ENCODE measurements around the gene LYPD5.
"Not testable (repeated sequence)": the region's sequence is repeated elsewhere in the genome, so short reads cannot be mapped to it uniquely, and the experiment has no call there.

The LYPD5 gene

DNA sequence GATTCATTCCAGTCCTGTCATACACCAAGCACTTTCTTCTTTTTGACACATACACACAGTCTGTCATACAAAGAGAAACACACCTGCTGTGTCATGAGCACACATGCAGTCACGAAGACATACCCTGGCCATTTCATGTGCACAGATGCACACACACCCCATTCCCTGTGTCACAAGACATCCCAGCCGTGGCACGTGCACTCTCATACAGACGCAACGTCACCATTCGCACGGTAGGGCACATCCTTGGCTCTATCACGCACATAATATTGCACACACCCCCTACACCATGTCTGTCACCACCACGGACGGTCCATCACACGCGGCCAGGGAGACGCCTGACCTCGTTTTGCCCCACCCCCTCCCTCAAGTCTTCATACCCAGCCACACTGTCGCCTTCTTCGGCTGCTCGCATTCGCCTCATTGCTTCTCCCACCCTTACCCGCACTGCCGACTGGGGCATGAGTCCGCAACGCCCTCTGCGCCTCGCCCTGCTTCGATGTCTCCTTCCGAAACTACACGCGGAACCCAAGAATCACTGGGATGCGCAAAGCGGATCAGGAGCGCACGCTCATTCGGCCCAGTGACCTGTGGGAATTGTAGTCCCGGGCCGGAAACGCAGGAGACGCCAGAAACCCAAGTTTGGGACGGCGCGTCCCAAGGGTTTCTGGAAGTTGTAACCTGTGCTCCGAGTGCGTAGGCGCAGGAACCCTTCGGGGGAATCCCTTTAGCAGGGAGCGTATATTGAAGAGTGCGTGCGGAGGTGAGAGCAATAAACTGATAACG lies 18.0 kb upstream of the LYPD5 start:
- TF ChIP-seq, protein P1, sequence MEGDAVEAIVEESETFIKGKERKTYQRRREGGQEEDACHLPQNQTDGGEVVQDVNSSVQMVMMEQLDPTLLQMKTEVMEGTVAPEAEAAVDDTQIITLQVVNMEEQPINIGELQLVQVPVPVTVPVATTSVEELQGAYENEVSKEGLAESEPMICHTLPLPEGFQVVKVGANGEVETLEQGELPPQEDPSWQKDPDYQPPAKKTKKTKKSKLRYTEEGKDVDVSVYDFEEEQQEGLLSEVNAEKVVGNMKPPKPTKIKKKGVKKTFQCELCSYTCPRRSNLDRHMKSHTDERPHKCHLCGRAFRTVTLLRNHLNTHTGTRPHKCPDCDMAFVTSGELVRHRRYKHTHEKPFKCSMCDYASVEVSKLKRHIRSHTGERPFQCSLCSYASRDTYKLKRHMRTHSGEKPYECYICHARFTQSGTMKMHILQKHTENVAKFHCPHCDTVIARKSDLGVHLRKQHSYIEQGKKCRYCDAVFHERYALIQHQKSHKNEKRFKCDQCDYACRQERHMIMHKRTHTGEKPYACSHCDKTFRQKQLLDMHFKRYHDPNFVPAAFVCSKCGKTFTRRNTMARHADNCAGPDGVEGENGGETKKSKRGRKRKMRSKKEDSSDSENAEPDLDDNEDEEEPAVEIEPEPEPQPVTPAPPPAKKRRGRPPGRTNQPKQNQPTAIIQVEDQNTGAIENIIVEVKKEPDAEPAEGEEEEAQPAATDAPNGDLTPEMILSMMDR (IDR thresholded peaks at IDR 0.05; ENCODE audit: borderline replicate concordance, extremely low read depth, low read length, poor library complexity, severe bottlenecking): no peak
- no peak for TF ChIP-seq EZH2 (IDR thresholded peaks at IDR 0.05; ENCODE audit: borderline replicate concordance, low read depth, low read length, severe bottlenecking)
- no peak overlapping the region for H3K9ac ChIP-seq (ENCODE audit: low read depth, low read length)
- H3K4me3 ChIP-seq (ENCODE audit: low read depth in 1 of 2, low read length in 2 of 2): no peak overlapping the region
- no peak overlapping the region for H3K4me2 ChIP-seq (ENCODE audit: insufficient read depth, low read length)
- no peaks in the 10 kb centered on the region for H3K4me1 ChIP-seq (ENCODE audit: insufficient read depth, low read length)
- no peak overlapping the region for H2AFZ ChIP-seq (ENCODE audit: low read depth, low read length)
- H3K27me3 ChIP-seq (ENCODE audit: insufficient read depth, low read length, poor library complexity): no peaks in the 10 kb centered on the region
- no peak overlapping the region for H3K27ac ChIP-seq (ENCODE audit: low read length)
- H3K79me2 ChIP-seq (ENCODE audit: insufficient read depth, low read length): no peaks in the 10 kb centered on the region
- H3K9me3 ChIP-seq (ENCODE audit: insufficient read depth, low read length, severe bottlenecking): no peaks in the 10 kb centered on the region
- no peaks in the 10 kb centered on the region for H3K36me3 ChIP-seq (ENCODE audit: insufficient read depth, low read length)
- ATAC-seq (ENCODE audit: insufficient read depth, low read depth) (no peak), DNase-seq (no peak)
- H4K20me1 ChIP-seq (ENCODE audit: insufficient read depth, low read length): no peaks in the 10 kb centered on the region

DNA sequence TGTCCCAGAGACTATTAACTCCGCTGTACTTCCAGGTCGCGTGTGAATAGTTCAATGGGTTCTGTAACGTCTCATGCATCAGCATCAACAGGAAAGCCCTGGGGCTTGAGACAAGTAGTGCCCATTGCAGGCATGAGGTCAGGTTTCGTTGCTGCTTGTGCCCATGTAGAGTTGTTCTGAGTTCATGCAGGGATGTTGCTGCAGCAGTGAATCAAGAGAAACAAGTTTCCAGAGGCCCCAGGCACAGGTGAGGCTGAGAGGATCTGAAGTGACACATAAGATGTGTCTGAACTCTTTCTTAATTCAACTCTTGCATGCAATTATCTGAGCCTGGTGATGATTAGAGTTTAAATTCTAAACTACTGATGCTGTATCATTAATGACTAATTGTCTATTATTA lies 16.3 kb upstream of the LYPD5 start:
- H3K36me3 ChIP-seq (ENCODE audit: insufficient read depth, low read length): no peaks in the 10 kb centered on the region
- DNase-seq: no peak

DNA sequence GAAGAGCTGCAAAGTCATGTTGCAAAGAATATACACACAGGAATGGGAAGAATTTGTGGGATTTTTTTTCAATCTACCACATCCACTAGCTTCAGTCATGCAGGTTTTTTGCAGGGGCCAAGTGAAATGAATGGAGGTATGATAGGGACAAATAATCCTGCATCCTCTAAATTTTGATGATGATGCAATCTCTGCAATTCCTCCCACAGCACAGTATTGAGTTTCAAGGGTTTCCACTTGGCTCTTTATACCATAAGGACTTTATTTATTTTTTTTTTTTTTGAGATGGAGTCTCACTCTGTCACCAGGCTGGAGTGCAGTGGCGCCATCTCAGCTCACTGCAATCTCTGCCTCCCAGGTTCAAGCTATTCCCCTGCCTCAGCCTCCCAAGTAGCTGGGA lies 15.2 kb upstream of the LYPD5 start:
- not testable (repeated sequence) for H3K9me3 ChIP-seq (ENCODE audit: insufficient read depth, low read length, severe bottlenecking); ATAC-seq (ENCODE audit: insufficient read depth, low read depth); H3K27me3 ChIP-seq (ENCODE audit: insufficient read depth, low read length, poor library complexity); H3K79me2 ChIP-seq (ENCODE audit: insufficient read depth, low read length); H3K9ac ChIP-seq (ENCODE audit: low read depth, low read length); H3K4me2 ChIP-seq (ENCODE audit: insufficient read depth, low read length); DNase-seq; H3K4me1 ChIP-seq (ENCODE audit: insufficient read depth, low read length); H4K20me1 ChIP-seq (ENCODE audit: insufficient read depth, low read length); H3K27ac ChIP-seq (ENCODE audit: low read length); H3K36me3 ChIP-seq (ENCODE audit: insufficient read depth, low read length); H2AFZ ChIP-seq (ENCODE audit: low read depth, low read length); H3K4me3 ChIP-seq (ENCODE audit: low read depth in 1 of 2, low read length in 2 of 2)

More for the DNA sequence above, 16.3 kb upstream of the LYPD5 start:
- Histone ChIP-seq H3K27ac (ENCODE audit: low read length) (no peak overlapping the region), H4K20me1 (ENCODE audit: insufficient read depth, low read length) (no peaks in the 10 kb centered on the region), H3K9me3 (ENCODE audit: insufficient read depth, low read length, severe bottlenecking) (no peaks in the 10 kb centered on the region), H3K79me2 (ENCODE audit: insufficient read depth, low read length) (no peaks in the 10 kb centered on the region), H3K4me2 (ENCODE audit: insufficient read depth, low read length) (no peak overlapping the region), H2AFZ (ENCODE audit: low read depth, low read length) (no peak overlapping the region), H3K4me1 (ENCODE audit: insufficient read depth, low read length) (no peaks in the 10 kb centered on the region), H3K27me3 (ENCODE audit: insufficient read depth, low read length, poor library complexity) (no peaks in the 10 kb centered on the region), H3K4me3 (ENCODE audit: low read depth in 1 of 2, low read length in 2 of 2) (no peak overlapping the region), H3K9ac (ENCODE audit: low read depth, low read length) (no peak overlapping the region)
- TF ChIP-seq, protein P1 (IDR thresholded peaks at IDR 0.05; ENCODE audit: borderline replicate concordance, extremely low read depth, low read length, poor library complexity, severe bottlenecking): no peak
- TF ChIP-seq EZH2 (IDR thresholded peaks at IDR 0.05; ENCODE audit: borderline replicate concordance, low read depth, low read length, severe bottlenecking): no peak
- ATAC-seq (ENCODE audit: insufficient read depth, low read depth): no peak

DNA sequence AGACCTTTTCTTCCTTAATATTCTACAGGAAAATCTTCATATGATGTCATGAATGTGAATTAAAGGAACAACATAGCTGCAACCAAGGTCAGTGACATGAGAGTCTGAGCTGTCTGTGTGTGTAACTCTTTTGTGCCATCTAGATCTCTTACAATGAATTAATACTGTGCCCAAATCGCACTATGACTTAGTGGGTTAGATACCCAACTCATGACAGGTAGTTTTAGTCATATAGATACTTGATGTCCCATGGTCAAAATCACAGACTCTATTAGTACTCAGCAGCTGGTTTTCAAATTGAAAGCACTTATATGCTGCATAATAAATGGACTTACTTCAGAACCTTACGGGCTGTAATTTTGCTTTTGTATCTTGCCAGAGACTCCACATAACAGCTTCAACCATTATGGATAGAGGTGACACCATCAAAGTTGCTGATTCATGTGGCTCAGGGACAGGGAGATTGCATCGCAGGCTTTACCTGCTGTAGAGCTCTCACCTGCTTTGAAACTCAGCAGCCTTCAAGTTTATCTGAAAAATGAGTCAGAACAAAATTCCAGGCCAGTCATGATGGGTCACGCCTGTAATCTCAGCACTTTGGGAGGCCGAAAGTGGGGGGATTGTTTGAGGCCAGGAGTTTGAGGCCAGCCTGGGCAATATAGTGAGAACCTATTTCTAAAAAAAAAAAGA lies 12.6 kb upstream of the LYPD5 start:
- DNase-seq: no peak
- Histone ChIP-seq H3K4me1 (ENCODE audit: insufficient read depth, low read length) (no peaks in the 10 kb centered on the region), H3K27me3 (ENCODE audit: insufficient read depth, low read length, poor library complexity) (no peaks in the 10 kb centered on the region), H4K20me1 (ENCODE audit: insufficient read depth, low read length) (no peaks in the 10 kb centered on the region), H3K27ac (ENCODE audit: low read length) (no peak overlapping the region), H3K9ac (ENCODE audit: low read depth, low read length) (no peak overlapping the region), H2AFZ (ENCODE audit: low read depth, low read length) (no peak overlapping the region), H3K79me2 (ENCODE audit: insufficient read depth, low read length) (no peaks in the 10 kb centered on the region), H3K4me2 (ENCODE audit: insufficient read depth, low read length) (no peak overlapping the region), H3K9me3 (ENCODE audit: insufficient read depth, low read length, severe bottlenecking) (no peaks in the 10 kb centered on the region), H3K36me3 (ENCODE audit: insufficient read depth, low read length) (no peaks in the 10 kb centered on the region), H3K4me3 (ENCODE audit: low read depth in 1 of 2, low read length in 2 of 2) (no peak overlapping the region)
- no peak for TF ChIP-seq EZH2 (IDR thresholded peaks at IDR 0.05; ENCODE audit: borderline replicate concordance, low read depth, low read length, severe bottlenecking)
- TF ChIP-seq, protein P1 (IDR thresholded peaks at IDR 0.05; ENCODE audit: borderline replicate concordance, extremely low read depth, low read length, poor library complexity, severe bottlenecking): no peak
- no peak for ATAC-seq (ENCODE audit: insufficient read depth, low read depth)

Data from DND-41 (cell line).